EH (cell line): ENCODE measurements around the gene PRDM11.
"Not testable (repeated sequence)": the region's sequence is repeated elsewhere in the genome, so short reads cannot be mapped to it uniquely, and the experiment has no call there.

Experiments
- DNase-seq: peaks from one replicate; pipeline ENCODE4 v3.0.0-alpha.2; 2015; ENCODE audit warnings: low read depth

Gene PRDM11

GRCh38 chr11:45146072-45147016 is at the start of gene PRDM11:
Gene PRDM11, plus strand, starts transcription at chr11:45146639. Its CDS starts 35,128 bp downstream, at chr11:45181767.
- peak; percentile 82 for DNase-seq

- peak; percentile 70 for DNase-seq
Observed at GRCh38 chr11:45097721-45098493, 48.5 kb upstream of the PRDM11 start.

- no peak for DNase-seq
Observed at GRCh38 chr11:45098929-45099328, 47.5 kb upstream of the PRDM11 start.

- peak; percentile 81 for DNase-seq
Observed at GRCh38 chr11:45100339-45100738, 46.1 kb upstream of the PRDM11 start.

GRCh38 chr11:45102361-45102809 is 44.1 kb upstream of the PRDM11 start:
- no peak for DNase-seq

- DNase-seq: peak; percentile 94
Observed at GRCh38 chr11:45102810-45103621, 43.4 kb upstream of the PRDM11 start.

GRCh38 chr11:45104006-45104789 is 42.2 kb upstream of the PRDM11 start:
- no peak for DNase-seq

GRCh38 chr11:45104790-45105084 is 41.7 kb upstream of the PRDM11 start:
- DNase-seq: no peak

- DNase-seq: peak; percentile 72
Observed at GRCh38 chr11:45105233-45105983, 41.0 kb upstream of the PRDM11 start.

- DNase-seq: no peak
Observed at GRCh38 chr11:45105984-45106375, 40.5 kb upstream of the PRDM11 start.

- DNase-seq: no peak
Observed at GRCh38 chr11:45106440-45106839, 40.0 kb upstream of the PRDM11 start.

- DNase-seq: no peak
Observed at GRCh38 chr11:45107029-45107428, 39.4 kb upstream of the PRDM11 start.

GRCh38 chr11:45108070-45109064 is 38.1 kb upstream of the PRDM11 start:
- DNase-seq: no peak

GRCh38 chr11:45109400-45109799 is 37.0 kb upstream of the PRDM11 start:
- no peak for DNase-seq

- peak; percentile 72 for DNase-seq
Observed at GRCh38 chr11:45110562-45110961, 35.9 kb upstream of the PRDM11 start.

- no peak for DNase-seq
Observed at GRCh38 chr11:45113807-45114206, 32.6 kb upstream of the PRDM11 start.

- not testable (repeated sequence) for DNase-seq
Observed at GRCh38 chr11:45127836-45128235, 18.6 kb upstream of the PRDM11 start.

GRCh38 chr11:45133878-45134277 is 12.6 kb upstream of the PRDM11 start:
- no peak for DNase-seq

- no peak for DNase-seq
Observed at GRCh38 chr11:45141171-45141570, 5.3 kb upstream of the PRDM11 start.
